Lower leg skin (tissue), 3 donors: ENCODE data around the gene LIM2.

ENCODE experiments used
- POLR2A ChIP-seq, 2 donors: fragments of 450-650 bp; IDR thresholded peaks; one replicate each; pipeline ENCODE4 v1.6.1; 2016 to 2017; ENCODE audit warnings: antibody characterized with exemption in 2 of 2, mild to moderate bottlenecking in 1 of 2, moderate library complexity in 1 of 2
- TF ChIP-seq, protein P1 (sequence below), 3 donors: fragments of 450-650 bp; IDR thresholded peaks; one replicate each; pipeline ENCODE4 v1.5.1; 2016; ENCODE audit warnings: antibody characterized with exemption in 3 of 3, mild to moderate bottlenecking in 3 of 3, moderate library complexity in 2 of 3

DNA sequence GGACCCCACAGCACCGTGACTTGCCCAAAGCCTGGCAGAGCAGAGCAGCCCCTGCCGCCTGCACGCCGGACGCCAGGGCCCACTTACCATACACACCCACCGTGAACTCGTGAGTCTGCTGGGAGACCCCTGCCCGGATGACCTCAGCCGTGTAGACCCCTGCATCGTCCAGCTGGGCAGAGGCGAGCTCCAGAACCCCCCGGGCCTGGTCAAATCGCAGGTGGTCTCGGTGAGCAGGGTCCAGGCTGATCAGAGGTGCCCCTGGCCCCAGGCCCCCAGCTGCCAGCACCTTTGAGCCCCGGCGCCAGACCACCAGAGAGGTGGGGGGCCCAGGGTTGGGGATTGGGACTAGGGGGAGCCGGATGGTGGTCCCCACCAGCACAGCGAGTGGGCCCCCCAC, 46.7 kb downstream of the LIM2 start:
- TF ChIP-seq, protein P1, sequence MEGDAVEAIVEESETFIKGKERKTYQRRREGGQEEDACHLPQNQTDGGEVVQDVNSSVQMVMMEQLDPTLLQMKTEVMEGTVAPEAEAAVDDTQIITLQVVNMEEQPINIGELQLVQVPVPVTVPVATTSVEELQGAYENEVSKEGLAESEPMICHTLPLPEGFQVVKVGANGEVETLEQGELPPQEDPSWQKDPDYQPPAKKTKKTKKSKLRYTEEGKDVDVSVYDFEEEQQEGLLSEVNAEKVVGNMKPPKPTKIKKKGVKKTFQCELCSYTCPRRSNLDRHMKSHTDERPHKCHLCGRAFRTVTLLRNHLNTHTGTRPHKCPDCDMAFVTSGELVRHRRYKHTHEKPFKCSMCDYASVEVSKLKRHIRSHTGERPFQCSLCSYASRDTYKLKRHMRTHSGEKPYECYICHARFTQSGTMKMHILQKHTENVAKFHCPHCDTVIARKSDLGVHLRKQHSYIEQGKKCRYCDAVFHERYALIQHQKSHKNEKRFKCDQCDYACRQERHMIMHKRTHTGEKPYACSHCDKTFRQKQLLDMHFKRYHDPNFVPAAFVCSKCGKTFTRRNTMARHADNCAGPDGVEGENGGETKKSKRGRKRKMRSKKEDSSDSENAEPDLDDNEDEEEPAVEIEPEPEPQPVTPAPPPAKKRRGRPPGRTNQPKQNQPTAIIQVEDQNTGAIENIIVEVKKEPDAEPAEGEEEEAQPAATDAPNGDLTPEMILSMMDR (IDR thresholded peaks at IDR 0.05): no peak
- no peak for TF ChIP-seq POLR2A (IDR thresholded peaks at IDR 0.05)
